Measurements from ENCODE around the gene HDAC11.

DNA sequence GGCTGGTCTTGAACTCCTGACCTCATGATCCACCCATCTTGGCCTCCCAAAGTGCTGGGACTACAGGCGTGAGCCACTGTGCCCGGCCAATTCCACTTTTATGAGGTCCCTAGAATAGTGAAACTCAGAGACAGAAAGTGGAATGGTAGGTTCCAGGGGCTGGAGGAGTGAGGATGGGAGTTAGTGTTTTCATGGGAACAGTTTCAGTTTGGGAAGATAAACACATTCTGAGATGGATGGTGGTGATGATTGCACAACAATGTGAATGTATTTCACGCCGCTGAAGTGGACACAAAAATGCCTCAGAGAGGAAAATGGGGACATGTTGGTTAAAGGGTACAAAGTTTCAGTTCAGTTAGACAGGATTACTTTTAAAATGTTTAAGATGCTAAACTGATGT, 22.5 kb upstream of the HDAC11 start:
- TF ChIP-seq, protein P1, sequence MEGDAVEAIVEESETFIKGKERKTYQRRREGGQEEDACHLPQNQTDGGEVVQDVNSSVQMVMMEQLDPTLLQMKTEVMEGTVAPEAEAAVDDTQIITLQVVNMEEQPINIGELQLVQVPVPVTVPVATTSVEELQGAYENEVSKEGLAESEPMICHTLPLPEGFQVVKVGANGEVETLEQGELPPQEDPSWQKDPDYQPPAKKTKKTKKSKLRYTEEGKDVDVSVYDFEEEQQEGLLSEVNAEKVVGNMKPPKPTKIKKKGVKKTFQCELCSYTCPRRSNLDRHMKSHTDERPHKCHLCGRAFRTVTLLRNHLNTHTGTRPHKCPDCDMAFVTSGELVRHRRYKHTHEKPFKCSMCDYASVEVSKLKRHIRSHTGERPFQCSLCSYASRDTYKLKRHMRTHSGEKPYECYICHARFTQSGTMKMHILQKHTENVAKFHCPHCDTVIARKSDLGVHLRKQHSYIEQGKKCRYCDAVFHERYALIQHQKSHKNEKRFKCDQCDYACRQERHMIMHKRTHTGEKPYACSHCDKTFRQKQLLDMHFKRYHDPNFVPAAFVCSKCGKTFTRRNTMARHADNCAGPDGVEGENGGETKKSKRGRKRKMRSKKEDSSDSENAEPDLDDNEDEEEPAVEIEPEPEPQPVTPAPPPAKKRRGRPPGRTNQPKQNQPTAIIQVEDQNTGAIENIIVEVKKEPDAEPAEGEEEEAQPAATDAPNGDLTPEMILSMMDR (IDR thresholded peaks at IDR 0.05), result no peak
- TF ChIP-seq POLR2A (IDR thresholded peaks at IDR 0.05), result no peak
